BLaER1 treated with 17β-estradiol and CSF1 and Interleukin-3, amounts not matched to agents 10 nM and 100 nM (cell line): Measurements from ENCODE around the gene TRIM34.
"Not testable (repeated sequence)": the region's sequence is repeated elsewhere in the genome, so short reads cannot be mapped to it uniquely, and the experiment has no call there.

Experiments used
- H3K27ac ChIP-seq, 11 experiments: shearing (Covaris generic); formaldehyde crosslinking; 2 replicates each; pipeline ENCODE4 v1.8.1; 2022
- H3K27me3 ChIP-seq, 11 experiments: shearing (Covaris generic); formaldehyde crosslinking; 2 replicates each; pipeline ENCODE4 v1.8.1; 2022
- H3K36me3 ChIP-seq, 11 experiments: shearing (Covaris generic); formaldehyde crosslinking; 2 replicates each; pipeline ENCODE4 v1.8.1; 2022
- H3K4me1 ChIP-seq, 10 experiments: shearing (Covaris generic); formaldehyde crosslinking; 2 replicates each; pipeline ENCODE4 v1.8.1; 2022
- H3K4me2 ChIP-seq, 11 experiments: shearing (Covaris generic); formaldehyde crosslinking; 2 replicates each; pipeline ENCODE4 v1.8.1; 2022
- H3K4me3 ChIP-seq, 10 experiments: shearing (Covaris generic); formaldehyde crosslinking; 2 replicates each; pipeline ENCODE4 v1.8.1; 2022
- H3K9ac ChIP-seq, 11 experiments: shearing (Covaris generic); formaldehyde crosslinking; 2 replicates each; pipeline ENCODE4 v1.8.1; 2022
- H3K9me3 ChIP-seq, 11 experiments: shearing (Covaris generic); formaldehyde crosslinking; replicated peaks in 1 of 11; 2 replicates each; pipeline ENCODE4 v1.8.1; 2022
- H4K20me1 ChIP-seq, 11 experiments: shearing (Covaris generic); formaldehyde crosslinking; 2 replicates each; pipeline ENCODE4 v1.8.1; 2022
- Cebpa-rat ChIP-seq, 11 experiments: shearing (Covaris generic); IDR thresholded peaks; 2 replicates each; pipeline ENCODE4 v1.8.1; 2022

The TRIM34 gene

DNA sequence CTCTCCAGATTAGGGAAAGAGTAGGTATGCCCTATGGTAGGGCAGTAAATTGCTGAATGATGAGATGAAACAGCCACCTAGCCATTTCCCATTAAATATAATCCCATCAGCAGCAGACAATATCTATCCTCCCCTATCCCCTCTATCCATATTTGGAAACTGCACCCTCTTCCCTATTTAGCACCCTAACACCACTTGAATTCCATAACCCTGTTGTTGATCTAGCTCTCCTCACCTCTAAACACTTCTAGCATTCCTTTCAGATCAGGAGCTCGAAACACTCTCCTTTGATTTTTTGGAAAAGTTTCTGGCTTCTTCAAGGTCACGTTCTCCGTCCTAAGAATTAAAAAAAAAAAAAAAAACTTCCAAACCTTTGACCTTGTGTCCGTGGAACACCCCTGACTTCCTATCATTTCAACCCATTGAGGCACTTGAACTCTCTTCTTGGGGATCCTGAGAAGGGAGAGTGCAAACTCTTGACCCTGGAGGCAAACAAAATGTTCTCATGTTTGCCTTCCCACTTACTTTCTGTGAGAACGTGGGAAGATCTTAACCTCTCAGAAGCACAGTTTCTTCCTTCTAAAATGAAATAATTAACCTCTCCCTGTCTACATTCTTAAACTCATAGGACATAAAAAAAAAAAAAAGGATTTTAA lies 41.1 kb downstream of the TRIM34 start:
- TF ChIP-seq Cebpa-rat (IDR thresholded peaks at IDR 0.05), result no peak
- Histone ChIP-seq H4K20me1 (no peaks in the 10 kb centered on the region; a peak in 1 of 22 replicates), H3K9me3 (no peaks in the 10 kb centered on the region), H3K4me2 (no peak overlapping the region), H3K4me1 (no peaks in the 10 kb centered on the region), H3K4me3 (no peak overlapping the region), H3K27me3 (no peaks in the 10 kb centered on the region), H3K27ac (no peak overlapping the region), H3K9ac (no peak overlapping the region), H3K36me3 (peaks cover 69 to 96% (median 91%) of the 10 kb centered on the region in 11 experiments)

DNA sequence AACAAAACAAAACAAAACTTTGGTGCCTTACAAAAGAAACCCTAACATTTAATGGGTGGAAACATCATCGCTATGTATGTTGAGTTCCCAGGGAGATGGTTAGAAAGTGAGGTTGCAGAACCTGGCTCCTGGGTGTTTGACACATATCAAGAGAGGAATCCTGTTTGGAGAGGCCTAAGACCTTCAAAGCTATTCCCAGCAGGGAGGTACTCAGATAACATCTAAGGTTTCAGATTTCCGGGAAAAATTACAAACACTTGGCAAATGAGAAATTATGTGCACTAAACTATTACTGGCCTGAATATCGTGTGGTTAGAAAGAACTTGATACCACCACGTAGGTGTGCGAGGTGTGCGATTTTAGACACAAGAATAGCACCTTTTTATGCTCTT lies 41.6 kb downstream of the TRIM34 start:
- no peak for TF ChIP-seq Cebpa-rat (IDR thresholded peaks at IDR 0.05)
- no peak overlapping the region for H3K4me2 ChIP-seq
- H3K27ac ChIP-seq, result no peak overlapping the region
- no peaks in the 10 kb centered on the region for H3K4me1 ChIP-seq
- no peak overlapping the region for H3K4me3 ChIP-seq
- peaks cover 72 to 99% (median 91%) of the 10 kb centered on the region in 11 experiments for H3K36me3 ChIP-seq
- no peaks in the 10 kb centered on the region; a peak in 1 of 22 replicates for H4K20me1 ChIP-seq
- H3K9me3 ChIP-seq, result no peaks in the 10 kb centered on the region
- H3K9ac ChIP-seq, result no peak overlapping the region
- no peaks in the 10 kb centered on the region for H3K27me3 ChIP-seq

- H3K9me3 ChIP-seq, result peaks cover 0 to 4% (median 0%) of the 10 kb centered on the region in 11 experiments; a peak in 3 of 22 replicates
- no peak overlapping the region for H3K4me2 ChIP-seq
- H3K27ac ChIP-seq, result no peak overlapping the region
Measured at GRCh38 chr11:5671831-5672230, 47.0 kb downstream of the TRIM34 start.

GRCh38 chr11:5674391-5674790 lies 49.6 kb downstream of the TRIM34 start:
- peaks cover 0 to 8% (median 0%) of the 10 kb centered on the region in 10 experiments; a peak in 4 of 20 replicates for H3K4me1 ChIP-seq
- peaks cover 0 to 11% (median 0%) of the 10 kb centered on the region in 11 experiments; a peak in 3 of 22 replicates for H4K20me1 ChIP-seq
- H3K4me2 ChIP-seq, result no peak overlapping the region
- no peak overlapping the region for H3K9ac ChIP-seq
- peaks cover 43 to 81% (median 63%) of the 10 kb centered on the region in 11 experiments for H3K36me3 ChIP-seq
- no peaks in the 10 kb centered on the region for H3K27me3 ChIP-seq
- no peak overlapping the region for H3K4me3 ChIP-seq
- H3K9me3 ChIP-seq, result peaks cover 13 to 25% (median 21%) of the 10 kb centered on the region in 11 experiments
- H3K27ac ChIP-seq, result no peak overlapping the region
- no peak for TF ChIP-seq Cebpa-rat (IDR thresholded peaks at IDR 0.05)

More at GRCh38 chr11:5671831-5672230, 47.0 kb downstream of the TRIM34 start:
- H3K4me1 ChIP-seq, result no peaks in the 10 kb centered on the region
- H3K4me3 ChIP-seq, result no peak overlapping the region
- H3K9ac ChIP-seq, result no peak overlapping the region
- H3K27me3 ChIP-seq, result no peaks in the 10 kb centered on the region
- H4K20me1 ChIP-seq, result peaks cover 0 to 11% (median 0%) of the 10 kb centered on the region in 11 experiments; a peak in 3 of 22 replicates
- peaks cover 45 to 84% (median 67%) of the 10 kb centered on the region in 11 experiments for H3K36me3 ChIP-seq
- no peak for TF ChIP-seq Cebpa-rat (IDR thresholded peaks at IDR 0.05)

DNA sequence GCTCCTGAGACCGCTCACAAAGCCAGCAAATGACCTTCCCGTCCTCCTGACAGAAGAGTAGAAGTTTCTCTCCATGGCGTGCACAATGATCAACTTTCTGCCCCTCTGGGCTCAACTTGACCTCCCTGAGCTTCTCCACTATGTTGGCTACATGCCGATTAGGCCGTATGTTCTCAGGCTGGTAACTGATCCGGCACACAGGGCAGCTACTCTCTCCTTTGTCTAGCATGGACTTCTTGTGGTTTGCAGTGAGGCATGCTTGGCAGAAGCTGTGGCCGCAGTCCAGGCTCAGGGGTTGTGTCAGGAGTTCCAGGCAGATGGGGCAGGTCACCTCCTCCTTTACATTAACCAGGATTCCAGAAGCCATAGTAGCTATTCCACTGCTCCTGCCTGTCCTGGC lies 55.0 kb downstream of the TRIM34 start:
- Histone ChIP-seq H4K20me1 (peaks cover 0 to 31% (median 0%) of the 10 kb centered on the region in 11 experiments; a peak in 4 of 22 replicates), H3K9ac (no peak overlapping the region), H3K27me3 (no peaks in the 10 kb centered on the region), H3K4me2 (no peak overlapping the region), H3K36me3 (peaks cover 31 to 58% (median 50%) of the 10 kb centered on the region in 11 experiments), H3K4me1 (peaks cover 0 to 12% (median 0%) of the 10 kb centered on the region in 10 experiments; a peak in 6 of 20 replicates), H3K4me3 (no peak overlapping the region), H3K9me3 (peaks cover 13 to 38% (median 28%) of the 10 kb centered on the region in 11 experiments), H3K27ac (no peak overlapping the region)
- TF ChIP-seq Cebpa-rat (IDR thresholded peaks at IDR 0.05), result no peak

DNA sequence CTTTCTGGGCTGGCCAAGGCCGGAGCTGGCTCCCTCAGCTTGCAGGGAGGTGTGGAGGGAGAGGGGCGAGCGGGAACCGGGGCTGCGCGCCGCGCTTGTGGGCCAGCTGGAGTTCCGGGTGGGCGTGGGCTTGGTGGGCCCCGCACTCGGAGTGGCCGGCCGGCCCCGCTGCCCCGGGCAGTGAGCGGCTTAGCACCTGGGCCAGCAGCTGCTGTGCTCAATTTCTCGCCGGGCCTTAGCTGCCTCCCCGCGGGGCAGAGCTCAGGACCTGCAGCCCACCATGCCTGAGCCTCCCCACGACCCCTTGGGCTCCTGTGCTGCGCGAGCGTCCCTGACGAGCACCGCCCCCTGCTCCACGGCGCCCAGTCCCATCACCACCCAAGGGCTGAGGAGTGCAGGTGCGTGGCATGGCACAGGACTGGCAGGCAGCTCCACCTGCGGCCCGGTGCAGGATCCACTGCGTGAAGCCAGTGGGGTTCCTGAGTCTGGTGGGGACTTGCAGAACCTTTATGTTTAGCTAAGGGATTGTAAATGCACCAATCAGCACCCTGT lies 58.2 kb downstream of the TRIM34 start:
- H3K27me3 ChIP-seq, H3K9ac ChIP-seq, H3K27ac ChIP-seq: not testable (repeated sequence)
- peaks cover 0 to 30% (median 0%) of the 10 kb centered on the region in 11 experiments; a peak in 4 of 22 replicates for H4K20me1 ChIP-seq
- peaks cover 4 to 25% (median 7%) of the 10 kb centered on the region in 10 experiments; a peak in 18 of 20 replicates for H3K4me1 ChIP-seq
- peak overlapping the region in 5 of 11 experiments; percentile 80 to 95 (median 94); a peak in 6 of 22 replicates for H3K4me2 ChIP-seq
- H3K9me3 ChIP-seq, result peaks cover 6 to 30% (median 17%) of the 10 kb centered on the region in 11 experiments
- H3K36me3 ChIP-seq, result peaks cover 23 to 44% (median 38%) of the 10 kb centered on the region in 11 experiments
- H3K4me3 ChIP-seq, result peak overlapping the region in 7 of 10 experiments; percentile 65 to 75 (median 69); a peak in 10 of 20 replicates

- H3K27me3 ChIP-seq, result not testable (repeated sequence)
- peaks cover 0 to 30% (median 0%) of the 10 kb centered on the region in 11 experiments; a peak in 4 of 22 replicates for H4K20me1 ChIP-seq
- peak overlapping the region; percentile 72 to 83 (median 79) for H3K9ac ChIP-seq
- peak overlapping the region; percentile 58 to 75 (median 66) for H3K4me3 ChIP-seq
- peak overlapping the region; percentile 80 to 97 (median 94) for H3K4me2 ChIP-seq
- H3K27ac ChIP-seq, result peak overlapping the region; percentile 55 to 89 (median 82); a peak in 18 of 22 replicates
- H3K36me3 ChIP-seq, result peaks cover 17 to 37% (median 32%) of the 10 kb centered on the region in 11 experiments
- peaks cover 0 to 24% (median 11%) of the 10 kb centered on the region in 11 experiments; a peak in 18 of 22 replicates for H3K9me3 ChIP-seq
- peaks cover 8 to 31% (median 12%) of the 10 kb centered on the region in 10 experiments for H3K4me1 ChIP-seq
Measured at GRCh38 chr11:5683620-5684019, 58.8 kb downstream of the TRIM34 start.

DNA sequence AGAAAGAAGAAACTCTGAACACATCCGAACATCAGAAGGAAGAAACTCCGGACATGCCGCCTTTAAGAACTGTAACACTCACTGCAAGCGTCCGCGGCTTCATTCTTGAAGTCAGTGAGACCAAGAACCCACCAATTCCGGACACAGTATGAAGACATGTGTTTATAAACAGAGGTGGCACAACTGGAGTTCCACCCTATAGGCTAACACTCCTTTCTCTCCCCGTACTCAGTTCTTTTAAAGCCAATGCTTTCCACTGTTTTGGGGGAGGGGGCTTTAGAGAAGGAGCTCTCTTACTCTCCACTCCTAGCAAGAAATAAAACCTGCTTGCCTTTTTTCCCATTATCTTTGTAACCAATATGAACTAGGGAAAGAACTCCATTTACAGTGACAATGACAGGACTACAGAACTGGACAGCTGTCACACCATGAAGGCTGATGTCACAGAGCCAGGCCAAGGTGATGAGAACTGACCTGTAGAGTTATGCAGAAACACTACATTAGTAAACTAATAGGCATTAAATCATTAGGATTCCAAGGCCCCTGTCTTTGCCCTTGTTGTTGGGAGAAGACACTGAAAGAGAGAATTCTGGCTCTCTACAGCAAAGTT lies 59.3 kb downstream of the TRIM34 start:
- Histone ChIP-seq H3K27ac (peak overlapping the region; percentile 55 to 89 (median 82)), H3K27me3 (no peaks in the 10 kb centered on the region), H3K9ac (peak overlapping the region; percentile 72 to 83 (median 79)), H3K4me3 (peak overlapping the region; percentile 58 to 75 (median 66)), H3K4me2 (peak overlapping the region; percentile 80 to 97 (median 94)), H3K36me3 (peaks cover 12 to 32% (median 27%) of the 10 kb centered on the region in 11 experiments), H4K20me1 (peaks cover 0 to 30% (median 0%) of the 10 kb centered on the region in 11 experiments; a peak in 4 of 22 replicates), H3K4me1 (peaks cover 14 to 31% (median 18%) of the 10 kb centered on the region in 10 experiments), H3K9me3 (peaks cover 0 to 19% (median 6%) of the 10 kb centered on the region in 11 experiments; a peak in 10 of 22 replicates)
- no peak for TF ChIP-seq Cebpa-rat (IDR thresholded peaks at IDR 0.05)
